ENCODE measurements around the gene FREM1. TPM values are rescaled to one million over a fixed set of nuclear protein-coding genes. Genes with fewer than 3 reads are reported as not detected.

FREM1 gene
- total RNA-seq, result 1 to 10 TPM; 2.0 to 2.6 TPM

- peak within 1 kb of the TSS; percentile 15 to 16 for H3K4me3 ChIP-seq
- intact Hi-C loops (cut with DNase I), result no loop called here
Measured at GRCh38 chr9:14909961-14910805, at the start of gene FREM1. TSS of gene FREM1 (minus strand) at chr9:14910428. CDS start at chr9:14868977, 41,451 bp downstream.

GRCh38 chr9:14958989-14959388 lies 48.8 kb upstream of the FREM1 start:
- H3K27me3 ChIP-seq (replicated peaks; ENCODE audit: insufficient read depth), result no peaks in the 10 kb centered on the region
- H3K27ac ChIP-seq, result no peak overlapping the region
- no peak overlapping the region for H3K4me3 ChIP-seq
- H3K9me3 ChIP-seq, result no peaks in the 10 kb centered on the region
- no peaks in the 10 kb centered on the region for H3K36me3 ChIP-seq
- H3K4me1 ChIP-seq (replicated peaks), result no peaks in the 10 kb centered on the region
- TF ChIP-seq CTCF (IDR thresholded peaks at IDR 0.05) (no peak), POLR2AphosphoS5 (IDR thresholded peaks at IDR 0.05) (no peak), POLR2A (IDR thresholded peaks at IDR 0.05) (no peak)
- DNase-seq (ENCODE audit: low spot score), result no peak
- intact Hi-C loops (cut with DNase I), result no loop called here

More at GRCh38 chr9:14909961-14910805, at the start of gene FREM1:
- Histone ChIP-seq H3K9me3 (no peaks in the 10 kb centered on the region), H3K27me3 (replicated peaks; ENCODE audit: insufficient read depth) (no peaks in the 10 kb centered on the region), H3K27ac (peak within 1 kb of the TSS in 1 of 2 donors; percentile 56), H3K36me3 (no peaks in the 10 kb centered on the region), H3K4me1 (replicated peaks) (no peaks in the 10 kb centered on the region)
- 9% methylated on average over 18 of the region's 18 CpGs for WGBS
- DNase-seq (ENCODE audit: low spot score), result peak; percentile 30
- TF ChIP-seq POLR2AphosphoS5 (IDR thresholded peaks at IDR 0.05) (no peak), POLR2A (IDR thresholded peaks at IDR 0.05) (no peak), CTCF (IDR thresholded peaks at IDR 0.05) (no peak)

- intact Hi-C loops (cut with DNase I), result no loop called here
- no peaks in the 10 kb centered on the region for H3K27me3 ChIP-seq (replicated peaks; ENCODE audit: insufficient read depth)
- H3K4me1 ChIP-seq (replicated peaks), result no peaks in the 10 kb centered on the region
- WGBS, result 71% methylated on average over 2 of the region's 2 CpGs
- H3K9me3 ChIP-seq, result no peaks in the 10 kb centered on the region
- H3K27ac ChIP-seq, result no peak overlapping the region
- no peaks in the 10 kb centered on the region for H3K36me3 ChIP-seq
- no peak for DNase-seq (ENCODE audit: low spot score)
- no peak overlapping the region for H3K4me3 ChIP-seq
- TF ChIP-seq CTCF (IDR thresholded peaks at IDR 0.05) (no peak), POLR2A (IDR thresholded peaks at IDR 0.05) (no peak), POLR2AphosphoS5 (IDR thresholded peaks at IDR 0.05) (no peak)
Measured at GRCh38 chr9:14957109-14957508, 46.9 kb upstream of the FREM1 start.

- intact Hi-C loops (cut with DNase I), result no loop called here
- DNase-seq (ENCODE audit: low spot score), result no peak
- WGBS, result 63% methylated on average over 2 of the region's 2 CpGs
- Histone ChIP-seq H3K27ac (no peak overlapping the region), H3K4me3 (no peak overlapping the region), H3K9me3 (no peaks in the 10 kb centered on the region), H3K27me3 (replicated peaks; ENCODE audit: insufficient read depth) (no peaks in the 10 kb centered on the region), H3K36me3 (no peaks in the 10 kb centered on the region), H3K4me1 (replicated peaks) (no peaks in the 10 kb centered on the region)
- no peak for TF ChIP-seq POLR2AphosphoS5 (IDR thresholded peaks at IDR 0.05)
- no peak for TF ChIP-seq POLR2A (IDR thresholded peaks at IDR 0.05)
- TF ChIP-seq CTCF (IDR thresholded peaks at IDR 0.05), result no peak
Measured at GRCh38 chr9:14956208-14956607, 46.0 kb upstream of the FREM1 start.

- Histone ChIP-seq H3K4me3 (no peak overlapping the region), H3K9me3 (no peaks in the 10 kb centered on the region), H3K27ac (no peak overlapping the region), H3K27me3 (replicated peaks; ENCODE audit: insufficient read depth) (no peaks in the 10 kb centered on the region), H3K36me3 (no peaks in the 10 kb centered on the region), H3K4me1 (replicated peaks) (no peaks in the 10 kb centered on the region)
- DNase-seq (ENCODE audit: low spot score), result no peak
- intact Hi-C loops (cut with DNase I), result no loop called here
- WGBS, result 82% methylated on average over 4 of the region's 4 CpGs
- TF ChIP-seq POLR2A (IDR thresholded peaks at IDR 0.05) (no peak), POLR2AphosphoS5 (IDR thresholded peaks at IDR 0.05) (no peak), CTCF (IDR thresholded peaks at IDR 0.05) (no peak)
Measured at GRCh38 chr9:14945351-14945750, 35.1 kb upstream of the FREM1 start.
